NCI-H1048 (cell line): ENCODE data around the gene CLC.
"Not testable (repeated sequence)": the region's sequence is repeated elsewhere in the genome, so short reads cannot be mapped to it uniquely, and the experiment has no call there.

ENCODE experiments used
- DNase-seq: peaks from one replicate; lab custom pipeline; 2025; lab: John Stamatoyannopoulos, UW

Gene CLC

DNA sequence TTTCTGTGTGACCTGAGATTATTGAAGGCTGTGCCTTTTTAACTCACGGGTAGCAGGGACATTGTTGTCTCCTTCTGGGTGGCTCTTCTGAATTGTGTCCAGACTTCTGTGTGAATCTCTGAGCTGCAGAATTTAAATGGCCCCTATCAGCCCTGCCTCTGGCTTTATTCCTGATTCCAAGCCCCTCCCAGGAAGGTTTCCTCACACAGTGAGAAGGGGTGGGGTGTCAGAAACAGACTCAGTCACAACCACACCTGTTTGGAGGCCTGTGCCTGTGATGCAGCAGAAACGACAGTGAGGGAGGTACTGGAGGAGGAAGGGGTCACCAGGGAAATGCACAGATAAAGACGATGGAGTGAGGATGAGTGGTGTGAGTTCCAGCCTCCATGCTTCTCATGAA lies at the start of gene CLC:
Gene CLC, minus strand, starts transcription at position 139 of the 400 bp plus-strand sequence. Its CDS starts 77 bp downstream, at position 62.
- DNase-seq = no peak

DNA sequence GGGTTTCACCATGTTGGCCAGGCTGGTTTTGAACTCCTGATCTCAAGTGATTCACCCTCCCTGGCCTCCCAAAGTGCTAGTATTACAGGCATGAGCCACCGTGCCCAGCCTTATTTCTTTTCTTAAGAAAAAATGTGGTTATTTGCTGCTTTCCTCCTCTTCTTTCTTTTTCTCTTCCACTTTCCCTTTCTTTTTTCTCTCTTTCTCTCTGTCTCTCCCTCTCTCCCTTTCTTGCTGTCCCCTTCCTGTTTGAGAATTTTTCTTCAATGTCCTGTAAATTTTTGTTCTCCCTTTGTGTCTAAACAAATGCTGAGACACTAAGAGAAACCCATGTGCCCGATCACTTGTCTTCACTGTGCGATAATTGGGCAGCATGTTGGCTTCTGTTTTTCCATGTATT lies 43.1 kb upstream of the CLC start:
- no peak for DNase-seq

- DNase-seq = no peak
Measured at GRCh38 chr19:39778763-39779162, 40.9 kb upstream of the CLC start, which contains the start of gene LEUTX. LEUTX (plus strand) TSS chr19:39778854; CDS start chr19:39778921, 67 bp downstream.

GRCh38 chr19:39768786-39769185 lies 31.0 kb upstream of the CLC start:
- no peak for DNase-seq

GRCh38 chr19:39768334-39768733 lies 30.5 kb upstream of the CLC start:
- DNase-seq = no peak

DNA sequence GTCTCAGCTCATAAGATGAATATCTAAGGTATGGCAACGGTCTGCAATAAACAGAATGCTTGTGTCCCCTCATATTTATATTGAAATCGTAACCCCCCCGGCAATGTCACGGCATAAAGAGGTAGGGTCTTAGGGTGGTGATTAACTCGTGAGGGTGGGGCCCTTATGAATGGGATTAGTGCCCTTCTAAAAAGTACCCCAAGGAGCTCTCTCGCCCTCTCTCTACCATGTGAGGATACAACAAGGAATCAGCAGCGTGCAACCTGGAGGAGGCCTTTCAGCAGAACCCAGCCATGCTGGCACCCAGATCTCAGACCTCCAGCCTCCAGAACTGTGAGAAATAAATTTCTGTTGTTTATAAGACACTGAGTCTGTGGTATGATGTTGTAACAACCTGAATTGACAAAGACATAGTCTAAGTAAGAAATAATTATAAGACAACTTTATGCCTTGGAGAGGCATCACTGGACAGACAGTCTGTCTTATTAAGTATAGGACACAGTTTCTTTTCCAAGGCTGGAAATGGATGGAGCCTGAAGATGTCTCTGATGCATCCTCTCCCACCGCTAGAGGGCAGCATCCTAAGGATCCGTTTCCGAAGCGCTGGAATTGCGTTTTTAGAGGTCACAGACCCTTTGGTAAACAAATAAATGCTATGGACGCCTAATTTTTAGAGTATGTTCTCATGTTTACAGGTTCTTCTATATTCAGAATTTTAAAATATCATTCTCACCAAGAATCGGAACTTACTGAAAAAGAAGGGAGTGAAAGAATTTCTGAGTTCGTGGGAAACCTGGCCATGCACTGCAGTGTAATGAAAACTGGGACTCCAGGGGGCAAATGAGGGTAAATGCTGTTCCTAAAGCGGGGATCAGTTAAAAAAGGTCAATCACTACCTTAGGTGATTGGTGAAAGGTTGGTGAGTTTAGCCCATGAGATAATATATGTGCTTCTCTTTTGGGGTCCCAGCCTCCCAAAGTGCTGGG lies 27.6 kb upstream of the CLC start:
- no peak for DNase-seq

DNA sequence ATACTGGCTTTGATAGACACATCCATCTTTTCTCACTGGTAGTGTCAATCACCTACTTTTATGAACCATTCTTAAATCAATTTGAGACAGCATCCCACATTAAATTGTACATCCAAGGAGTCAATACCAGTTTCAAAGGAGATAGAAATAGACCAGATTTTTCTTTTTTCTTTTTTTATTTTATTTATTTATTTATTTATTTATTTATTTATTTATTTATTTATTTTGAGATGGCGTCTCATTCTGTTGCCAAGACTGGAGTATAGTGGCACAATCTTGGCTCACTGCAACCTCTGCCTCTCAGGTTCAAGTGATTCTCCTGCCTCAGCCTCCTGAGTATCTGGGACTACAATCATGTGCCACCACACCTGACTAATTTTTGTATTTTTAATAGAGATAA lies 24.0 kb upstream of the CLC start:
- not testable (repeated sequence) for DNase-seq

DNA sequence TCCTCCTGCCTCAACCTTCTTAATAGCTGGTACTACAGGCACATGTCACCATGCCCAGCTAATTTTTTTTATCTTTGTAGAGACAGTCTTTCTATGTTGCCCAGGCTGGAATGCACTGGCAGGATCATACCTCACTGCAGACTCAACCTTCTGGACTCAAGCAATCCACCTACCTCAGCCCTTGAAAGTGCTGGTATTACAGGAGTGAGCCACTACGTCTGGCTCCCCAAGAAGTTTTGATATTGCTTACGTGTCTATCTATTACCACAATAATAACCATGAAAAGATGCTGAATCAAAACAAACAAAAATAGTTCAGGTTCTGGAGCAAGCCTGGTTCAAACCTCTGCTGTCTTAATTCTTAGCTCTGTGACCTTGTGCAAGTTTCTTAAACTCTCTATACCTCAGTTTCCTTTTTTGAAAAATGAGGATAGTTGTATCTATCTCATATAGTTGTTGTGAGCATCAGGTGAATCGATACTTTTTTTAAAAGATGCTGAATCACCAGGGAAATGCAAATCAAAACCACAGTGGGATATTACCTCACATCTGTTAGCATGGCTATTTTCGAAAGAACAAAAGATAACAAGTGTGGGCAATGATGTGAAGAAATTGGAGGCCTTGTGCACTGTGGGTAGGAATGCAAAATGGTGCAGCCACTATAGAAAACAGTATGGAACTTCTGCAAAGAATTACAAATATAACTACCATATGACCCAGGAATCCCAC lies 21.8 kb upstream of the CLC start:
- DNase-seq = no peak

DNA sequence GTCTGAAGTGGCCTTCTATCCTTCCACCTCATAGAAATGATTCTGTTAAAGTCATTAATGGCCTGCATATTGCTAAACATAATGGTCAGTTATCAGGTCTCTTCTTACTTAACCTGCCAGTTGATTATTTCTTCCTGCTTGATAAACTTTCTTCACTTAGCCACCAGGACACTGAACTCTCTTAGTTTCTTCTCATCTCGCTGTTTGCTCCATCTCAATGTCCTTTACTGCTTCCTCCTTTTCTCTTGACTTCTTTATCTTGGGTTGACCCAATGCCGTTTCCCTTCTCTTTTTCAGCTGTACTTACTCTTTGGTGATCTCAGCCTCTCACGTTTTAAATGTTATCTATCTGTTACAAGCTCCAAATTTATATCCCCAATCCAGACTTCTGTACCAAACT lies 17.1 kb upstream of the CLC start:
- no peak for DNase-seq

DNA sequence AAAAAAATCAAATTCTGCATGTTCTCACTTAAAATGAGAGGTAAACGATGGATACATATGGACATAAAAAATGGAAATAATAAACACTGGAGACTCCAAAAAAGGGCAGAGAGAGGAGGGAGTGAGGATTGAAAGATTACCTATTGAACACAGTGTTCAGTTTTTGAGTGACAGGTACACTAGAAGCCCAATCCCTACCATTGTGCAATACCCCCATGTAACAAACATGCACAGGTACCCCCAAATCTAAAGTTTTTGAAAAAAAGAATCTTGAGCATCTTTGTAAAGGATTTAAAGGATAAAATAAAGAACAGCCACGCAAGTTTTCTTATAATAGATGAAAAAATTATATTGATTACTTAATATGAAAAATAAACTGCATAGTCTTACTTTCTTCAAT lies 16.7 kb upstream of the CLC start:
- DNase-seq = no peak

- no peak for DNase-seq
Measured at GRCh38 chr19:39752795-39753194, 15.0 kb upstream of the CLC start.

DNA sequence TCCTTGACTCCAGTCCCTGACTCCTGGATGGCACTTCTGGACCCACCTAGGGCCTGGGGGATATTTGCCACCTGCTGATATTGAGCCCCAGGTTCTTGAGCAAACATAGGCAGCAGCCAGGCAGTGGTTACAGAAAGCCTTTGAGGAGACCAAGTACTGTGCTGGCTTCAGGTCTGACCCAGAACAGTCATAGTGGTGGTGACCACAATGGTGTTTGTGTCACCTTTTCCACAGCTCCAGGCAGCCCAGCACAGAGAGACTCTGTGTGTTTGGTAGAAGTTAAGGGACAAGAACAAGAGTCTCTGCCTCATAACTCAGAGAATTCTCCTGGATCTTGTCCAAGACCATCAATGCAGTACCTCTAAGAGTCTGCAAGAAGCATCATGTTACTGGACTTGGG lies 14.6 kb upstream of the CLC start:
- DNase-seq = no peak

DNA sequence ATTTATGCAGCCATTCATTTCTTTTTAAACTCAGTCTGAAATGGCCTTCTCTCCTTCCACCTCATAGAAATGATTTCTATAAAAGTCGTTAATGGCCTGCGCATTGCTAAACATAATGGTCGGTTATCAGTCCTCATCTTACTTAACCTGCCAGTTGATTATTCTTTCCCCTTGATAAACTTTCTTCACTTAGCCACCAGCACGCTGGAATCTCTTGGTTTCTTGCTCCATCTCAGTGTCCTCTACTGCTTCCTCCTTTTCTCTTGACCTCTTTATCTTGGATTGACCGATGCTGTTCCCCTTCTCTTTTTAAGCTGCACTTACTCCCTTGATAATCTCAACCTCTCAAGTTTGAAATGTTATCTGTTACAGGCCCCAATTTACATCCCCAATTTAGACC lies 12.2 kb upstream of the CLC start:
- DNase-seq = no peak

DNA sequence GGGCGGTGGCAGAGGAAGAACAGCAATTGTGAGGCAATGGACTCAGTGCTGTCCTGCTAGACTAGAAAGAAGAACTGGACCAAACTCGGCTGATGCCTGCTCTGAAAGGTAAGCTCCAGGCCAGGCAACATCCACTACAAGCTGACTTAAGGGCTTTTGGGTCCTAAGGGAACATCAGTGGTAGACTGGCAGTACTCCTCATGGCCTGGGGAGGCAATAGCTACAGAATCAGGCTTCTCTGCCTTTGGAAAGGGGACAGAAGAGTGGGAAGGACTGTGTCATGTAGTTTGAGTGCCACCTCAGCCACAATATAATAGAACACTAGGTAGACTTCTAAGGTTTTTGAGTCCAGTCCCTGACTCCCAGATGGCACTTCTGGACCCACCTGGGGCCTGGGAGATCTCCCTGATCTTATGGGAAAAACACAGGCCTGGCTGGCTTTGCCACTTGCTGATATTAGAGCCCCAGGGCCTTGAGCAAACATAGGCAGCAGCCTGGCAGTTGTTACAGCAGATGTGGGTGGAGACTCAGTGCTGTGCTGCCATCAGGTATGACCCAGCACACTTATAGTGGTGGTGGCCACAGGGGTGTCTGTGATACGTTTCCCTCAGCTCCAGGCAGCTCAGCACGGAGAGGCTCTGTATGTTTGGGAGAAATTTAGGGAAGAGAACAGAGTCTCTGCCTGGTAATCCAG lies 9.2 kb upstream of the CLC start:
- DNase-seq = no peak

- DNase-seq = no peak
Measured at GRCh38 chr19:39745643-39746042, 7.8 kb upstream of the CLC start.

DNA sequence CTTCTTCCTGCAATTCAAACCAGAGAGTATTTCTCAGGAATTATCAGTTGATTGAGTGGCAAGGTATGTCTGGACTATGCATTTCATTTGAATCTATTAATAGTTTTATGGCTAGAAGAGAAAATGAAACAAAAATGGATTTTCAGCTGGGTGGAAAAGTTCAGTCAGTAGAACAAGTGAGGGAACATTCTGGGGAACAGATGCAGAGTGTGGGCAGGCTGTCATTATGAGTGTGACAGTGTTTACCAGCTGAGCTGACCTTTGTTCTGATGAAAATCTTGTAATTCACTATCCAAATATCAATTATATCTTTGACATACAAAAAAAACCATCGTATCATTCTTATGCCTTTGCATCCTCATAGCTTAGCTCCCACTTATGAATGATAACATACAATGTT lies 2.6 kb upstream of the CLC start:
- no peak for DNase-seq

- no peak for DNase-seq
Measured at GRCh38 chr19:39738814-39739213, 985 bp upstream of the CLC start.

GRCh38 chr19:39737351-39737750 lies 478 bp downstream of the CLC start:
- no peak for DNase-seq

DNA sequence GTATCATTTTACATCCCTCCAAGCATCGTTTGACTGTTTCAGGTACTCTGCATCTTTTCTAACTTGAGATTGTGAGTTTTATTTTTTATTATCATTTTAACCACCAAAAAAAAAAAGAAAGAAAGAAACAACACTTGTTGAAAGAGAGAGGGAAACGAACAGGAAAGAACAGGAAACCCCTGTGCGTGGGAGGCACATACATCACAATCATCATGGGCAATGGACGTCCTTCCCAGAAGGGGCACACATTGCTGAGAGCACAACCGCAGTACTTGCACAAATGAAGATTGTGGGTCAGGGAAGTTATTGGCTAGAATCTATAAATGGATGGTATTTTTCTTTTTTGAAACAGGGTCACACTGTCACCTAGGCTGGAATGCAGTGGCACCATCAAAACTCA lies 1.7 kb downstream of the CLC start:
- DNase-seq = no peak

GRCh38 chr19:39735688-39736087 lies 2.1 kb downstream of the CLC start:
- no peak for DNase-seq

DNA sequence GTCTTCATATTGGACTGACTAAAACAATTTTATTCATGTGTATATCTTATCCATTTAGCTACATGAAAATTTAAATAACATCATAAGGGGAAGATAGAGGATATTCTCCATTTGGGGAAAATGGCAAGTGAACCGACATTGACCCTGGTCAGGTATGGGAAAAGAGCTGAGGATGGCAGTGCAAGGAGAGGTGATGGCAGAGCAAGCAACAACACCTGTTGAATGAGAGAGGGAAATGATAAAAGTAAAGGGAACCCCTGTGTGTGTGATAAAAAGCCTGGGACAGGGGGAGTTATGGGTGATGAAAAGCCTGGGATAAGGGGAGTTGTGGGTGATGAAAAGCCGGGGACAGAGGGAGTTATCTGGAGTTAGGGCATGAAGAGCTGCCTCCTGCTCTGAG lies 4.0 kb downstream of the CLC start:
- DNase-seq = no peak

DNA sequence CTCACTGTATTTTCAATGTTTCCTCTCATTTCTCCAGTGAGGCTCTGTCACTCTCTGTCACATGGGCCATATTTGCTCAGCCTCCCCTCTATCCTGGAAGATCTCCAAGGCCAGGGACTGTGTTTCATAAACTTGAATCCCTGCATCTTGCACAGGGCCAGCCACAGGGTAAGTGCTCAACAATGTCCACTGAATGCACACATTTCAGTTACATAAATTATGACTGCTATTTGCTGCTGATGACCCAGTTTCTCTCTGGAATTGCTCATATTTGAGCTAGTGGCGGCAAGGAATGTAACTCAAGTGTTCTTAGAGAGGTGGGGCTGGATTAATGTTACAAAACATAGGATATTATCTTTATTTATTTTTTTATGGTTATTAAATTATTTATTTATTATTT lies 6.1 kb downstream of the CLC start:
- no peak for DNase-seq

DNA sequence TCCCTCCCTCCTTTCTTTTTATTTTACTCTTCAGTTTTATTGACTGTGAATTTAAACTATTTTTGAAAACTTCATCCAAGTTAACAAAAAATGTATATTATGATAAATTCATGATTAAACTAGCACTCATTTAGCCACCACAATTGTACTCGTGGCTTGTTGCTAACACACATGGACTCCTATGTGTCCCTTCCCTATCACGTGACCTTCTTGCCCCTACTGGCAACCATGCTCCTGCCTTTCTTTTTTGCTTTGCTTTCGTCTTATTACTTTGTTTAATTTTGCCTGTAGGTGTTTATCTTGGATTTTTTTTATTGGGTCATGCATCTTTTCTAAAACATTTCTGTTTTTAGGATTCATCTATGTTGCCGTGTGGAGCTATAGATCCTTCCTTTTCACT lies 8.2 kb downstream of the CLC start:
- DNase-seq = no peak
